ENCODE results near the gene TGFA.

- TF ChIP-seq, protein P1, sequence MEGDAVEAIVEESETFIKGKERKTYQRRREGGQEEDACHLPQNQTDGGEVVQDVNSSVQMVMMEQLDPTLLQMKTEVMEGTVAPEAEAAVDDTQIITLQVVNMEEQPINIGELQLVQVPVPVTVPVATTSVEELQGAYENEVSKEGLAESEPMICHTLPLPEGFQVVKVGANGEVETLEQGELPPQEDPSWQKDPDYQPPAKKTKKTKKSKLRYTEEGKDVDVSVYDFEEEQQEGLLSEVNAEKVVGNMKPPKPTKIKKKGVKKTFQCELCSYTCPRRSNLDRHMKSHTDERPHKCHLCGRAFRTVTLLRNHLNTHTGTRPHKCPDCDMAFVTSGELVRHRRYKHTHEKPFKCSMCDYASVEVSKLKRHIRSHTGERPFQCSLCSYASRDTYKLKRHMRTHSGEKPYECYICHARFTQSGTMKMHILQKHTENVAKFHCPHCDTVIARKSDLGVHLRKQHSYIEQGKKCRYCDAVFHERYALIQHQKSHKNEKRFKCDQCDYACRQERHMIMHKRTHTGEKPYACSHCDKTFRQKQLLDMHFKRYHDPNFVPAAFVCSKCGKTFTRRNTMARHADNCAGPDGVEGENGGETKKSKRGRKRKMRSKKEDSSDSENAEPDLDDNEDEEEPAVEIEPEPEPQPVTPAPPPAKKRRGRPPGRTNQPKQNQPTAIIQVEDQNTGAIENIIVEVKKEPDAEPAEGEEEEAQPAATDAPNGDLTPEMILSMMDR (IDR thresholded peaks at IDR 0.05): no peak
- TF ChIP-seq POLR2A (IDR thresholded peaks at IDR 0.05): no peak
Observed at GRCh38 chr2:70400539-70400938, 153.1 kb downstream of the TGFA start.

Measured in body of pancreas (tissue), 4 donors.